Activated B cell treated with CpG ODN at 0.5 μM for 24 hours (primary cell): ENCODE data around the gene CCDC170. TPM values are rescaled to one million over a fixed set of nuclear protein-coding genes. Genes with fewer than 3 reads are reported as not detected.
"Not testable (repeated sequence)": the region's sequence is repeated elsewhere in the genome, so short reads cannot be mapped to it uniquely, and the experiment has no call there.

Source experiments
- ATAC-seq: fragments of 200-7000 bp; cut with Tn5 transposase; one replicate; pipeline ENCODE4 v1.10.0; 2021; ENCODE audit warnings: low read depth, mild to moderate bottlenecking, moderate library complexity
- CTCF ChIA-PET: fragments of 350-600 bp; sonication (Branson Sonifier 250); formaldehyde crosslinking; loops from one replicate; lab custom pipeline; 2021; ENCODE audit warnings: antibody characterized with exemption; lab: Charles Lee
- POLR2A ChIA-PET: fragments of 350-600 bp; sonication (Branson Sonifier 250); formaldehyde crosslinking; loops from one replicate; lab custom pipeline; 2021; ENCODE audit warnings: antibody characterized with exemption; lab: Charles Lee
- DNase-seq: peaks from one replicate; pipeline ENCODE4 v3.0.0; 2022
- H3K27ac Mint-ChIP-seq: one replicate; pipeline ENCODE4 v1.8.0; 2020; ENCODE audit warnings: mixed read lengths
- H3K27me3 Mint-ChIP-seq: one replicate; pipeline ENCODE4 v1.8.0; 2021; ENCODE audit warnings: mixed read lengths
- H3K36me3 Mint-ChIP-seq: one replicate; pipeline ENCODE4 v1.8.0; 2021; ENCODE audit warnings: low read depth, mixed read lengths
- H3K4me1 Mint-ChIP-seq: one replicate; pipeline ENCODE4 v1.8.0; 2021; ENCODE audit warnings: mixed read lengths
- H3K4me3 Mint-ChIP-seq: one replicate; pipeline ENCODE4 v1.8.0; 2020; ENCODE audit warnings: mild to moderate bottlenecking, mixed read lengths
- H3K9me3 Mint-ChIP-seq: one replicate; pipeline ENCODE4 v1.8.0; 2020; ENCODE audit warnings: mixed read lengths
- intact Hi-C: fragments of 100-400 bp; cut with micrococcal nuclease; formaldehyde crosslinking; loops from one replicate; pipeline ENCODE4 v1.15.1; 2024
- total RNA-seq: library from RNA; stranded (reverse); gene quantifications from 2 replicates; pipeline ENCODE4 v1.2.3, GENCODE V29; 2022
- TF ChIP-seq, protein P1 (sequence below): fragments of 200-600 bp; IDR thresholded peaks from one replicate; pipeline ENCODE4 v1.8.0; 2022; ENCODE audit warnings: antibody characterized with exemption, mild to moderate bottlenecking

Gene CCDC170
- total RNA-seq, 1 donor from 2014 or later, result not detected

DNA sequence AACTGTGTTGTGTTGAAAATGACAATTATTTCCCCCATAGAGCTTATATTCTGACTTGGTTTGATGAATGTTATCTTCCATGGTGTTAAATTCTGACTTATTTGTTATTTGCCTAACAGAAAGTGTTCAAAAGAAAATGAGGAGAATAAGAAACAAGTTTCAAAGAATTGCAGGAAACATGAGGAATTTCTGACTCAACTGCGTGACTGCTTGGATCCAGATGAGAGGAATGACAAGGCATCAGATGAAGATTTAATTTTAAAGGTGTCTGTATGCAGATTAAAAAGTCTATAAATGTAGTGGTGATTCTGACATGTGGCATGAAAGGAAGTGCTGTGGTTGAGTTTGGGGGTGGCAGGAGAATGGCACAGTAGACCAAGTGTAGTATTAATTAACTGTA, 50.6 kb downstream of the CCDC170 start:
- Mint-ChIP-seq H3K36me3 (no peaks in the 10 kb centered on the region), H3K9me3 (peaks cover 10% of the 10 kb centered on the region), H3K4me3 (no peak overlapping the region), H3K27ac (no peak overlapping the region), H3K4me1 (no peaks in the 10 kb centered on the region), H3K27me3 (peaks cover 8% of the 10 kb centered on the region)
- intact Hi-C loops, result no loop called here
- TF ChIP-seq, protein P1, sequence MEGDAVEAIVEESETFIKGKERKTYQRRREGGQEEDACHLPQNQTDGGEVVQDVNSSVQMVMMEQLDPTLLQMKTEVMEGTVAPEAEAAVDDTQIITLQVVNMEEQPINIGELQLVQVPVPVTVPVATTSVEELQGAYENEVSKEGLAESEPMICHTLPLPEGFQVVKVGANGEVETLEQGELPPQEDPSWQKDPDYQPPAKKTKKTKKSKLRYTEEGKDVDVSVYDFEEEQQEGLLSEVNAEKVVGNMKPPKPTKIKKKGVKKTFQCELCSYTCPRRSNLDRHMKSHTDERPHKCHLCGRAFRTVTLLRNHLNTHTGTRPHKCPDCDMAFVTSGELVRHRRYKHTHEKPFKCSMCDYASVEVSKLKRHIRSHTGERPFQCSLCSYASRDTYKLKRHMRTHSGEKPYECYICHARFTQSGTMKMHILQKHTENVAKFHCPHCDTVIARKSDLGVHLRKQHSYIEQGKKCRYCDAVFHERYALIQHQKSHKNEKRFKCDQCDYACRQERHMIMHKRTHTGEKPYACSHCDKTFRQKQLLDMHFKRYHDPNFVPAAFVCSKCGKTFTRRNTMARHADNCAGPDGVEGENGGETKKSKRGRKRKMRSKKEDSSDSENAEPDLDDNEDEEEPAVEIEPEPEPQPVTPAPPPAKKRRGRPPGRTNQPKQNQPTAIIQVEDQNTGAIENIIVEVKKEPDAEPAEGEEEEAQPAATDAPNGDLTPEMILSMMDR, result no peak
- ChIA-PET POLR2A (no interaction called here), CTCF (no interaction called here)
- DNase-seq (no peak), ATAC-seq (no peak)

DNA sequence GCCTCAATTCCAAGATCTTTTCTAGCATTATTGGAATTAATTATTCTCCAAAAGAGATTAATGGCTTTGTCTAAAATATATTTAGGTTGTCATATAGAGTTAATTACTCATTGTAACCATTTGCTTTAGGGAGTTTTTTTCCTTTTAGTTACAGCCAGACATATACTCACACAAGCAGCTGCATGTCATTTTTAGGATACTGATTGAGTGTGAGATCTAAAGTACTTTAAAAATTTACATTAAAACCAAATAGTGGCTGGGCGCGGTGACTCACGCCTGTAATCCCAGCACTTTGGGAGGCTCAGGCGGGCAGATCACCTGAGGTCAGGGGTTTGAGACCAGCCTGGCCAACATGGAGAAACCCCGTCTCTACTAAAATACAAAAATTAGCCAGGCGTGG, 51.1 kb downstream of the CCDC170 start:
- H3K4me1 Mint-ChIP-seq, intact Hi-C loops, ATAC-seq, H3K27ac Mint-ChIP-seq, H3K36me3 Mint-ChIP-seq, H3K9me3 Mint-ChIP-seq, H3K4me3 Mint-ChIP-seq, POLR2A ChIA-PET, DNase-seq, H3K27me3 Mint-ChIP-seq, CTCF ChIA-PET: not testable (repeated sequence)

DNA sequence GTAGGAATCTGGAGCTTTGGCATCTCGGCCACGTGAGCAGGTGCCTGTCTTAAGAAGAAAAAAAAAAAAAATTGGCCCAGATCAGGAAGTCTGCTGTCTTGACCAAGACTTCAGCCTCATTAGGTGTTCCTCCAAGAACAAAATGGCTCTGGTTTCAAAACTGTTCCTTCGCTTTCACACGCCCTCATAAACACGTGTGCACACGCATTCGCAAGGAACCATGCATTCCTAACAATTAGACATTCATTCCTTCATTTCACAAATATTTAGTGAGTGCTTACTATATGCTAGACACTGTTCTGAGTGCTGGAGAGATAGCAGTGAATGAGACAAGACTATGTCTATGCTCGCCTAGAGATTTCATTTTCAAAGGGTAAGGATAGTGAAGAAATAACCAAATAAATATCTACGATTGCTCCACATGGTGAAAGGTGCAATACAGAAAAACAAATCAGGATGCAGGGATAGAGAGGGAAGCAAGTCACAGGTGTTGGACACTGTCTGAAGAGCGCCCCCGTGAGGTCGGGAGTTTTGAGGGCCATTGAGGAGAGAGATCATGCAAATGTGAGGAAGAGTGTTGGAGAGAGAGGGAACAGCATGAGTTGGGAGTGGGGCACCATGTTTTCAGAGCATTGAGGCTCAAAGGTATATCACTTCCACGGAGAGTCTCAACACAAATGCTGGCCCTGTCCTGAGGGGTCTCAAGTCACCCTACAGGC, 53.3 kb downstream of the CCDC170 start:
- Mint-ChIP-seq H3K4me1 (no peaks in the 10 kb centered on the region), H3K27me3 (peaks cover 8% of the 10 kb centered on the region), H3K27ac (no peak overlapping the region), H3K36me3 (no peaks in the 10 kb centered on the region), H3K9me3 (peaks cover 7% of the 10 kb centered on the region), H3K4me3 (no peak overlapping the region)
- ChIA-PET CTCF (no interaction called here), POLR2A (no interaction called here)
- DNase-seq (no peak), ATAC-seq (no peak)
- intact Hi-C loops, result no loop called here
- TF ChIP-seq, protein P1, result no peak

DNA sequence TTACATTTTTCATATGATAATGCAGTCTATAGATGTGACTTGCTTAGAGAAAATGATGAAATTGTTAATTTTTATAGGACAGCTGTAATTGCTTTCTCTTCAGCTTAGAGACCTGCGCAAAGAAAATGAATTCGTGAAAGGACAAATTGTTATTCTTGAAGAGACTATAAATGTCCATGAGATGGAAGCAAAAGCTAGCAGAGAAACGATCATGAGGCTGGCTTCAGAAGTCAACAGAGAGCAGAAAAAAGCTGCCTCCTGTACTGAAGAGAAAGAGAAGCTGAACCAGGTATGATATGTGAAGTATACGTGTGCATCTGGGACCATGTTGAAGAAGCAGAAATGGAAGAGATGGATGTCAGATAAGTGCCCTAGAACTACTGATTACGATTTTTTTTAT, 54.4 kb downstream of the CCDC170 start:
- ChIA-PET POLR2A (no interaction called here), CTCF (no interaction called here)
- no peak overlapping the region for H3K27ac Mint-ChIP-seq
- peaks cover 7% of the 10 kb centered on the region for H3K9me3 Mint-ChIP-seq
- ATAC-seq (no peak), DNase-seq (no peak)
- no peak overlapping the region for H3K4me3 Mint-ChIP-seq
- no peaks in the 10 kb centered on the region for H3K4me1 Mint-ChIP-seq
- TF ChIP-seq, protein P1, result no peak
- H3K27me3 Mint-ChIP-seq, result peaks cover 8% of the 10 kb centered on the region
- intact Hi-C loops, result no loop called here
- no peaks in the 10 kb centered on the region for H3K36me3 Mint-ChIP-seq

DNA sequence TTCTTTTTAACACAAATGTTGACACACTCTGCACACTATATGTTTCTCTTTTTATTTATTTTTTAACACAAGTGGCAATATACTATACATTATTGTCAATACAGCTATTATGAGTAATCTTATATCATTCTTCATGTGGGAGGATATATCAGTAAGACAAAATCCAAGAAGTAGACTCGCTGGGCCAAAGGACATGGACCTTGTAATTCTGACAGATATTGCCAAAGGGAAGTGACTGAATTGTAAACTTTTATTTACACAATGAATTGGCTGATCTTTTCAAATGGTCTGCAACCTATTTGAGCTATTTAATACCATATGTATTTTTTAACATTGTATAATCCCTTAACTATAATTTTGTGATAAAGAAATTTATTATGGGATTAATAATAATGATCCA, 56.0 kb downstream of the CCDC170 start:
- no peak for DNase-seq
- intact Hi-C loops, result no loop called here
- no peaks in the 10 kb centered on the region for H3K36me3 Mint-ChIP-seq
- ChIA-PET POLR2A (no interaction called here), CTCF (no interaction called here)
- no peaks in the 10 kb centered on the region for H3K4me1 Mint-ChIP-seq
- peaks cover 7% of the 10 kb centered on the region for H3K9me3 Mint-ChIP-seq
- no peak for ATAC-seq
- TF ChIP-seq, protein P1, result no peak
- no peak overlapping the region for H3K27ac Mint-ChIP-seq
- H3K4me3 Mint-ChIP-seq, result no peak overlapping the region
- H3K27me3 Mint-ChIP-seq, result peaks cover 4% of the 10 kb centered on the region

DNA sequence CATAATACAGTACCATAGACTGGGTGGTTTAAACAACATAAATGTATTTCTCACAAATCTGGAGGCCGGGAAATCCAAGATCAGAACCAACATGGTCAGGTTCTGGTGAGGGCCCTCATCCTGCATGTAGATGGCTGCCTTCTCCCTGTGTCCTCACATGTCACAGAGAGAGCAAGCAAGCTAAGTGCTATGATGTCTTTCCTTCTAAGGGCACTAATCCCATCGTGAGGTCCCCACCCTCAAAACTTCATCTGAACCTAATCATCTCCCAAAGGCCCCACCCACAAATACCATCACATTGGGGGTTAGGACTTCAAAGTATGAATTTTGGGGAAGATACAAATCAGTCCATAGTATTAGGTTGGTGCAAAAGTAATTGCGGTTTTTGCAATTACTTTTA, 56.8 kb downstream of the CCDC170 start:
- ATAC-seq (no peak), DNase-seq (no peak)
- intact Hi-C loops, result no loop called here
- TF ChIP-seq, protein P1, result no peak
- ChIA-PET CTCF (no interaction called here), POLR2A (no interaction called here)
- H3K27ac Mint-ChIP-seq, result no peak overlapping the region
- peaks cover 4% of the 10 kb centered on the region for H3K27me3 Mint-ChIP-seq
- no peak overlapping the region for H3K4me3 Mint-ChIP-seq
- no peaks in the 10 kb centered on the region for H3K36me3 Mint-ChIP-seq
- H3K4me1 Mint-ChIP-seq, result no peaks in the 10 kb centered on the region
- H3K9me3 Mint-ChIP-seq, result peaks cover 7% of the 10 kb centered on the region
